GM04503 (cell line): Measurements from ENCODE around the gene SND1.

ENCODE experiments used
- DNase-seq: peaks from one replicate; pipeline ENCODE4 v3.0.0-alpha.2; 2012; ENCODE audit warnings: low read depth

The SND1 gene

GRCh38 chr7:127907110-127908040 lies 255.4 kb downstream of the SND1 start:
- DNase-seq = no peak

DNA sequence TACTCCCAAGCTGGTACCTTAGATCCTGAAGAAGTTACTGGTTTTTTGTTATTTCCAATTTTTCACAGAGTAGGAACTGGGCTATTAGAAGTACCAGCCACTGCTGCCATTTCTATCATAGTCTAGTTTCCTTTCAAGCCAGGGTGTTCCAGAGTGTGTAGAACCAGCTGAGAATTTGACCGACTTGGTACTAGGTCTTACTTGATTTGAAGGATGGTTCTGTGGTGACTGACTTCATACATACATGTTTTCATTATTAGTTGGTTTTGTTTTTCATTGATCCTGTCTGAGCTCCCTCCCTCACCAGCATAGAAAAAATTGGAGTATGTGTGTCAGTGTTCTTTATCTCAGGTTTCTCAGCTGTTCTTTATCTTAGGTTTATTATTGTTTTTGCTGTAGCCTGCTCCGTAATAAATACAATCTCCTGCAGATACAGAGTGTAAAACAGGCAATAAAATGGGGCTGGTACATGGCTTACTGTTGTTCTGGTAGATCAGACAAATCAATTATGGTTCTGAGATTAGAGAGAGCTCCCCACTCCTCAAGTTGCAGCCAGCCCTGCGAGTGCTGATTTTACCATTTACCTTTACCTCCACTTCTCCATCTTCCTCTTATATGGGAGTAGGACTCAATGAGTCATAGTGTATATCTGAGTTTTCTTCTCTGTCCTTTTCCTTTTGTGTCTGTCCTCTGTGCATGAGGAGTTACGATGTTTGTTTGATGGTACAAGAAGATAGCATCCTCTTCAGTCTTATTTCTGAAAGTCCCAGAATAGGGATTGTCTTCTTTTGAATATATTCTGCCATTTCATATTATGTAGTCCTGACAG lies 256.6 kb downstream of the SND1 start:
- DNase-seq = no peak

DNA sequence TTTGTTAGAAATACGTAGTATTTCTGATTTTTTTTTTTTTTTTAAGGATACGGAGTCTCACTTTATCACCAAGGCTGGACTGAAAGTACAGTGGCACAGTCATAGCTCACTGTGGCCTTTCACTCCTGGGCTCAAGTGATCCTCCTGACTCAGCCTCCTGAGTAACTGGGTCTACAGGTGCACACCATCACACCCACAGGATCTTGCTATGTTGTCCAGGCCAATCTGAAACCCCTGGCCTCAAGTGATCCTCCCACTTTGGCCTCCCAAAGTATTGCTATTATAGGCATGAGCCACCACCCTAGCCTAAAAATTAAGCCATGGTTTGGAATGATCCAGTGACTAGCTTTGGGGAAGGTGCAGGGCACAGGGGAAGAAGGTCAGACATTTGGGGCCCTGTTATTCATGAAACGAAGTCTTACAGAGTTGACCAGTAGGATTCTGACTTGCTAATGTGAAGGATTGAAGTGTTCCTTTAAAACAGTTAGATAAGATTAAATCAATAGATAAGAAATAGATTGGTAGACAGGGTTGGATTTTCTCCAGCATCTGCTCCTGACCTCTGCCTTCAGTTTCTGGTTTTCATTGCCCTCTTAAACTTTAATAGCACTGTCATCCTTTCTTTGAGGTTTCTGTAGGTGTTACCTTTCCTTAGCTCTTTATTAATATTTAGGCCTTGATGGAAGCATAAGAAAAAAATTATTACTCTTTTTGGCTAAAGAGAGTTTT lies 257.6 kb downstream of the SND1 start:
- DNase-seq = no peak

DNA sequence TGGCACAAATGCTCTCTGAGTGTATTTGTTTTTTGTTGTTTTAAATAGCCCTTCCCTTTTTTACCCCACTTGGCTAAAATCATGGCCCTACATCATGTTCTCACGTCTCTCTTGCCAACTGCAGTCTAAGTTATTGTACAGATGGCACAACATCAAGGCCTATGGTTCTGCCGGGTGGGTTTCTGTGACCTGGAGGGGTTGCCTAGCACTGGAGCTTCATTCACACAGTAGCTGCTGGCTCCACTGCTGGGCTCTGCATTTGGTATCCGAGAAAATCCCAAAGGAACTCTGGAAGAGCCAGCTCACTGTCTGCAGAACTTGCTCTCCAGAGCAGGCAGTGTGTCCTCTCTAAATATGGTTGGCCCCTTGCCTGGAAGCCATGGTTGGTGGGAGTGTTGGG lies 258.7 kb downstream of the SND1 start:
- DNase-seq = no peak

DNA sequence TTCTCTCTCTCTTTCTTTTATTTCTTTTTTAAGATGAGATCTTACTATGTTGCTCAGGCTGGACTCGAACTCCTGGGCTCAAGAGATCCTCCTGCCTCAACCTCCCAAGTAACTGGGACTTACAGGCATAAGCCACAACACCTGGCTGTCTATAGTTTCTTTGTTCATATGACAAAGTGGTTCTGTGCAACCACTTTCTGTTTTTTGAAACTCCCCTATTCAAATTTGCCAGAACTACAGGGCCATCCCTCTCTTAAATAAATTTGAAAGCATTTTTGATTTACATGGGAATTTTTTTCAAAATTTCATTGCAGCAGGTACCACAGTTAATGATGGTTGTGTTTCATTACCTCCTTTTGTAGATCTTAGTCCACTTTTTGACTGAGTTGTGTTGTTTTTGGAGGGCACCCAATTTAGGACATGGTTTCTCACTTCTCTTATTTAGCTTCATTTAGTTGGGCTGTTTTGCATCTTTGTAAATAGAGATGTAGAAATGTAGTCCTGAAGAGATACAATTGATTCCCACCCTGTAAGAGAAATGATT lies 260.0 kb downstream of the SND1 start:
- no peak for DNase-seq

GRCh38 chr7:127912901-127913300 lies 260.9 kb downstream of the SND1 start:
- DNase-seq = no peak

- no peak for DNase-seq
Observed at GRCh38 chr7:127913686-127914085, 261.7 kb downstream of the SND1 start.

DNA sequence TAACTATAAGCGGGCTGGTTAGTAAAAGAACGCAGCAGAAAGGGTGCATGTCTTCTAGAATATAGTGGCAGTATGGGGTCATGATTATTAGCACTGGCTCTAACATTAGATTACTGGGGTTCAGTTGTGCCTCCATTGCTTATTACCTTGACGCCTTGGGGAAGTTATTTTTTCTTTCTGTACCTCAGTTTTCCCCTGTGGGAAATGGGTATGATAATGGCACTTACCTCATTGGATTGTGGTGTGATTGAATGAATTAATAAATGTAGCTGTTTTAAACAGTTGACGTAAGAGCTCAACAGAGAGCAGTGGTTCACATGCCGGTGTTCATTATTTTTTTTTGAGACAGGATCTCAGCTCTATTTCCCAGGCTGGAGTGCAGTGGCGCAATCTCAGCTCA lies 262.7 kb downstream of the SND1 start:
- no peak for DNase-seq

DNA sequence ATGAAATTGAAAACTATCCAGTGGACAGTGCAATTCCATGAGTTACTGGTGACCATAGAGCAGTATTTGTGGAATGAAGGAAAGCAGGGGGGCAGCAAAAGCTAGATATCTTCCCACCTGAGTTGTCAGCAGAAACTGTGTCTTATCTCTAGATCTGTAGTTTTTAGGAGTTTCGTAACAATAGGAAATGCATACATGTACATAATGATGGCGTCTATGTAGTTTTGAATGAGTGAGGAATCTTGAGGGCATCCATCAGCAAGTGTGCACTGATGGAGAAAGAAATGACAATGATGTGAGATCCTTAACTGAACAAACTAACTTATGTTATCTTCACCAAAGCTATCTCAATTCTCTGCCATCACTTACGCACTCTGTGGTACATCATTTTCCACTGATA lies 264.7 kb downstream of the SND1 start:
- no peak for DNase-seq

DNA sequence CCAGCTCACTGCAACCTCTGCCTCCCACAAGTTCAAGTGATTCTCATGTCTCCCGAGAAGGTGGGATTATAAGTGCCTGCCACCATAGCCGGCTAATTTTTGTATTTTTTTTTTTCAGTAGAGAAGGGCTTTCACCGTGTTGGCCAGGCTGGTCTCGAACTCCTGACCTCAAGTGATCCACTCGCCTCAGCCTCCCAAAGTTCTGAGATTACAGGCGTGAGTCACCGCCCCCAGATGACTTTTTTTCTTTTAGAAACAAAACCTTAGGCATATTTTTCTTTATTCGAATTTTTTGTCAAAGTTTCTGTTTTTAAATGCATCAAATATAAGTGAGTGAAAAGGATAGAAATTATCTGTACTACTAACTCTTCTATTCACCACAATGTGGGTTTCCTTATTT lies 266.1 kb downstream of the SND1 start:
- DNase-seq = no peak

- no peak for DNase-seq
Observed at GRCh38 chr7:127920787-127921438, 268.9 kb downstream of the SND1 start.

GRCh38 chr7:127922656-127923055 lies 270.7 kb downstream of the SND1 start:
- DNase-seq = no peak

DNA sequence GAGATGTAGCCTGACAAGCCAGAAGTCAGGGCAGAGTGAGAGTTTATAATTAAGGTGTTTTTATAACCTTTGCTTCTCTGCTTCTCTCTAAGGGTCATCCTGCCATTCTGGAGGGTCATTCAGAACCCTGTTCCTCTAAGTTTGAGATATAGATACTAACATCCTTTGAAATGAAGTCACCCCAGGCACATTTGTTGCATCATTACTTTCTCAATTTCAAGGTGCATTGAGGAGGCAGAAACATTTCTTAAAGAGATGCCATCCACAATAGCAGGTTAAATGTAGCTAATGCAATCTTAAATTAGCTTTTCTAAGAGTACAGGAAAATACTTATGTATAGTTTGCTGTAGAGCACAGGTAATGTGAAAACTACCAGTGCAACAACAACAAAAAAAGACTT lies 272.9 kb downstream of the SND1 start:
- DNase-seq = no peak

- DNase-seq = no peak
Observed at GRCh38 chr7:127927348-127927696, 275.3 kb downstream of the SND1 start.

- DNase-seq = no peak
Observed at GRCh38 chr7:127928222-127928621, 276.2 kb downstream of the SND1 start.

DNA sequence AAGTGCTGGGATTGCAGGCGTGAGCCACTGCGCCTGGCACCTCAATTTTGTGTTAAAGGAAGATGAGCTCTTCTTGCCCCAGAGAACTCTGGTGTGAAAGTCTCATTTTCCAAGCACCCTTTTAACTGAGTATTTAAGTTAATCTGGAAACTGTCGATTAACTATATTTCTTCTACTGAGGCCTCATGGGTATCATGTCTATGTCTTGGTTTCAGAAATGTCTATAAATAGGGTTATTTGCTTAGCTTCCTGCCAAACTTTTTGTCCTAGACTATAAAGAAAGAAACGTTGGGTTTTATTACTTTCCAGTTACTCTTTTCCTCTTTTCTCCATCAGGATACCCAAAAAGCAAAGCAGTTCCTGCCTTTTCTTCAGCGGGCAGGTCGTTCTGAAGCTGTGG lies 276.9 kb downstream of the SND1 start:
- no peak for DNase-seq

- no peak for DNase-seq
Observed at GRCh38 chr7:127930341-127931328, 278.6 kb downstream of the SND1 start.

- no peak for DNase-seq
Observed at GRCh38 chr7:127932076-127932475, 280.1 kb downstream of the SND1 start.

- no peak for DNase-seq
Observed at GRCh38 chr7:127932496-127932895, 280.5 kb downstream of the SND1 start.

GRCh38 chr7:127933146-127933545 lies 281.2 kb downstream of the SND1 start:
- DNase-seq = no peak

DNA sequence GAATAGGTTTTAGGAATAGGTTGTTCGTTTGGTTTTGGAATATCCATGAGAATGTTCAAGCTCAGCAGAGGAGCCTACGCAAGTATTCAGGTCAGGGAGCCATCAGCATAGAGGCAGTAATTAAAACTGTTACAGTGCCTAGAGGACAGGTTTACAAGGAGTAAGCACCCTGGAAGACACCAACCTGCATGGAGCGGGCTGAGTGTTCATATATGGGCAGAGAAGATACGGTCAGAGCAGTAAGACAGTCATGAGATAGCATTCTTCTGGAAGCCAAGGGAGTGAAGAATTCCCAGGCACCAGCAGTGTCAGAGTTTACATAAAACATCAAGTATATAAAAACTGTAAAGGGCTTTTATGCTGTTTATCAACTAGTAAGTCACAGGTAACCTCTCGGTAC lies 282.7 kb downstream of the SND1 start:
- no peak for DNase-seq
